GM12878 (cell line): ENCODE results near the gene TM9SF2. TPM values are rescaled to one million over a fixed set of nuclear protein-coding genes. Genes with fewer than 3 reads are reported as not detected.

ENCODE experiments used
- ATAC-seq: fragments of 200-7000 bp; cut with Tn5 transposase; 3 replicates; pipeline ENCODE4 v1.9.1; 2020; ENCODE audit warnings: mild to moderate bottlenecking, moderate library complexity
- BruUV-seq: library from RNA; stranded (reverse); fragments of 400-500 nt; replicated peaks from 2 replicates; lab custom pipeline; 2021; lab: Mats Ljungman, UMichigan
- CTCF ChIA-PET: fragments of 300-600 bp; sonication (Branson Sonifier 250); formaldehyde crosslinking; extraction: SDS; loops from one replicate; lab custom pipeline; 2021; ENCODE audit warnings: inconsistent platforms; lab: Yijun Ruan, JAX
- POLR2A ChIA-PET: fragments of 350-600 bp; formaldehyde crosslinking; extraction: SDS; loops from one replicate; lab custom pipeline; 2021; ENCODE audit warnings: inconsistent platforms; lab: Charles Lee
- RAD21 ChIA-PET: fragments of 300-600 bp; sonication (Branson Sonifier 250); formaldehyde crosslinking; loops from one replicate; lab custom pipeline; 2023; ENCODE audit warnings: antibody characterized with exemption; ENCODE audit not compliant: unreplicated experiment; lab: Charles Lee
- SMC1A ChIA-PET: fragments of 300-600 bp; sonication (Branson Sonifier 250); formaldehyde crosslinking; loops from one replicate; lab custom pipeline; 2023; ENCODE audit not compliant: unreplicated experiment, uncharacterized antibody; lab: Charles Lee
- DNase-seq: peaks from one replicate; pipeline ENCODE4 v3.0.0-alpha.2; 2011; ENCODE audit warnings: low read depth, low spot score
- FAIRE-seq: peaks from 3 replicates; lab custom pipeline; 2011; peaks lifted over from hg19 to GRCh38; lab: Jason Lieb, UNC
- H2AFZ ChIP-seq: 2 replicates; pipeline ENCODE4 v1.6.0; 2011; ENCODE audit warnings: low read depth, low read length, control low read depth; ENCODE audit not compliant: control insufficient read depth
- H3K27ac ChIP-seq: 2 replicates; pipeline ENCODE4 v1.5.1; 2011; ENCODE audit warnings: control low read depth; ENCODE audit not compliant: control insufficient read depth, insufficient read depth
- H3K27me3 ChIP-seq, 2 experiments: replicated peaks in 1 of 2; 2 replicates each; pipeline versions ENCODE4 v1.6.0 to v1.6.1; 2011; ENCODE audit warnings: low read length in 1 of 2; ENCODE audit not compliant: control insufficient read depth in 2 of 2, insufficient read depth in 2 of 2
- H3K36me3 ChIP-seq, 2 experiments: 2 replicates each; pipeline ENCODE4 v1.5.1; 2011; ENCODE audit warnings: low read length in 1 of 2; ENCODE audit not compliant: control insufficient read depth in 2 of 2, insufficient read depth in 2 of 2
- H3K4me1 ChIP-seq: 2 replicates; pipeline ENCODE4 v1.6.1; 2011; ENCODE audit warnings: mild to moderate bottlenecking, low read length, moderate library complexity, mixed read lengths; ENCODE audit not compliant: control insufficient read depth, insufficient read depth
- H3K4me2 ChIP-seq: 2 replicates; pipeline ENCODE4 v1.6.0; 2011; ENCODE audit warnings: control low read depth; ENCODE audit not compliant: control insufficient read depth, insufficient read depth
- H3K4me3 ChIP-seq: fragments of 200-600 bp; sonication (generic); 2 replicates; pipeline ENCODE4 v1.5.1; 2016
- H3K79me2 ChIP-seq: 2 replicates; pipeline ENCODE4 v1.6.0; 2011; ENCODE audit warnings: low read length; ENCODE audit not compliant: control insufficient read depth, insufficient read depth
- H3K9ac ChIP-seq: 2 replicates; pipeline ENCODE4 v1.8.0; 2011; ENCODE audit warnings: low read length, control low read depth, mixed read lengths; ENCODE audit not compliant: control insufficient read depth, insufficient read depth
- H3K9me3 ChIP-seq: replicated peaks from 3 replicates; pipeline ENCODE4 v1.5.1; 2011; ENCODE audit warnings: mild to moderate bottlenecking, low read length; ENCODE audit not compliant: control insufficient read depth, insufficient read depth
- H4K20me1 ChIP-seq: 2 replicates; pipeline ENCODE4 v1.6.0; 2011; ENCODE audit not compliant: control insufficient read depth, insufficient read depth
- ASH2L ChIP-seq: fragments of 300-600, 200-600 bp; sonication (generic); IDR thresholded peaks from 2 replicates; pipeline ENCODE4 v1.6.1; 2017; ENCODE audit warnings: low read depth, mild to moderate bottlenecking, borderline replicate concordance
- CUX1 ChIP-seq: IDR thresholded peaks from 2 replicates; pipeline ENCODE4 v1.6.1; 2012; ENCODE audit warnings: improper control_type of control experiment, low read depth, low read length; ENCODE audit not compliant: insufficient replicate concordance
- ETV6 ChIP-seq, 2 experiments: fragments of 450-650 bp in 1 of 2; IDR thresholded peaks in 1 of 2; conservative IDR thresholded peaks in 1 of 2; 2 replicates each; pipeline ENCODE4 v1.6.1; 2014; ENCODE audit warnings: antibody characterized with exemption in 1 of 2, borderline replicate concordance in 1 of 2, low read depth in 1 of 2, mild to moderate bottlenecking in 1 of 2, moderate library complexity in 1 of 2
- MYB ChIP-seq: fragments of 150-350 bp; IDR thresholded peaks from 2 replicates; pipeline ENCODE4 v1.6.1; 2014; ENCODE audit warnings: mild to moderate bottlenecking, low read depth, low read length, borderline replicate concordance
- PAX8 ChIP-seq: fragments of 450-650 bp; IDR thresholded peaks from 2 replicates; pipeline ENCODE4 v1.6.1; 2017; ENCODE audit warnings: mild to moderate bottlenecking, moderate library complexity
- PBX3 ChIP-seq: IDR thresholded peaks from 2 replicates; pipeline ENCODE4 v1.6.1; 2011; ENCODE audit warnings: mild to moderate bottlenecking, low read depth, low read length, moderate library complexity; ENCODE audit not compliant: insufficient replicate concordance
- ZNF384 ChIP-seq: IDR thresholded peaks from 2 replicates; pipeline ENCODE4 v1.6.1; 2012; ENCODE audit warnings: low read depth, mild to moderate bottlenecking, low read length, improper control_type of control experiment, borderline replicate concordance
- WGBS: methylation state at CpG from one replicate; pipeline ENCODE4 v1.1.6; 2016; ENCODE audit warnings: low lambda C conversion rate; ENCODE audit not compliant: insufficient replicate concordance, insufficient coverage; ENCODE audit errors: missing lambda C conversion rate; 5-methylcytosine and 5-hydroxymethylcytosine counted together
- in situ Hi-C: fragments of 300-500 bp; cut with MboI; formaldehyde crosslinking; loops from 9 replicates; pipeline ENCODE4 v1.14.3; 2018; ENCODE audit warnings: mixed read lengths
- intact Hi-C: fragments of 100-400 bp; cut with micrococcal nuclease; formaldehyde crosslinking; loops from one replicate; pipeline ENCODE4 v1.14.2; 2022; ENCODE audit not compliant: unreplicated experiment
- polyA plus RNA-seq, 11 experiments: library from polyadenylated mRNA; depleted of rRNA in 4 of 11; unstranded in 6 of 11; stranded (reverse) in 5 of 11; fragments of >200 nt; fragmentation: Nextera tagmentation in 4 of 11; fragmentation: Illumina TruSeq in 1 of 11; extraction: Ambion mirVana in 4 of 11; extraction: Trizol in 1 of 11; gene quantifications; 1 replicate in 1 of 11; 2 replicates in 10 of 11; pipeline versions ENCODE4 v1.2.1 to v1.2.3, GENCODE V29; 2011 to 2016; ENCODE audit warnings: inconsistent platforms in 2 of 11, missing spikeins in 2 of 11, low read depth in 1 of 11
- total RNA-seq, 4 experiments: library from RNA; depleted of rRNA in 3 of 4; stranded (reverse); fragments of >200 nt in 3 of 4; fragmentation: Illumina TruSeq in 1 of 4; extraction: Trizol in 1 of 4; gene quantifications; 2 replicates each; pipeline versions ENCODE4 v1.2.1 to v1.2.3, GENCODE V29; 2013 to 2021
- TF ChIP-seq, protein P1 (sequence below): fragments of 450-650 bp; IDR thresholded peaks from 2 replicates; pipeline ENCODE4 v1.6.1; 2017; ENCODE audit warnings: mild to moderate bottlenecking, moderate library complexity
- TF ChIP-seq, protein P2 (sequence below): IDR thresholded peaks from 2 replicates; pipeline ENCODE4 v1.6.1; 2011; ENCODE audit warnings: low read depth, low read length, improper control_type of control experiment, borderline replicate concordance

TM9SF2 gene
- total and polyA plus RNA-seq, 10 of the 15 experiments (the other 5 are each of a cell fraction or from before 2014, with no cell fraction given), result 34.6 to 128 (median 79.2) TPM

- TF ChIP-seq, protein P1, sequence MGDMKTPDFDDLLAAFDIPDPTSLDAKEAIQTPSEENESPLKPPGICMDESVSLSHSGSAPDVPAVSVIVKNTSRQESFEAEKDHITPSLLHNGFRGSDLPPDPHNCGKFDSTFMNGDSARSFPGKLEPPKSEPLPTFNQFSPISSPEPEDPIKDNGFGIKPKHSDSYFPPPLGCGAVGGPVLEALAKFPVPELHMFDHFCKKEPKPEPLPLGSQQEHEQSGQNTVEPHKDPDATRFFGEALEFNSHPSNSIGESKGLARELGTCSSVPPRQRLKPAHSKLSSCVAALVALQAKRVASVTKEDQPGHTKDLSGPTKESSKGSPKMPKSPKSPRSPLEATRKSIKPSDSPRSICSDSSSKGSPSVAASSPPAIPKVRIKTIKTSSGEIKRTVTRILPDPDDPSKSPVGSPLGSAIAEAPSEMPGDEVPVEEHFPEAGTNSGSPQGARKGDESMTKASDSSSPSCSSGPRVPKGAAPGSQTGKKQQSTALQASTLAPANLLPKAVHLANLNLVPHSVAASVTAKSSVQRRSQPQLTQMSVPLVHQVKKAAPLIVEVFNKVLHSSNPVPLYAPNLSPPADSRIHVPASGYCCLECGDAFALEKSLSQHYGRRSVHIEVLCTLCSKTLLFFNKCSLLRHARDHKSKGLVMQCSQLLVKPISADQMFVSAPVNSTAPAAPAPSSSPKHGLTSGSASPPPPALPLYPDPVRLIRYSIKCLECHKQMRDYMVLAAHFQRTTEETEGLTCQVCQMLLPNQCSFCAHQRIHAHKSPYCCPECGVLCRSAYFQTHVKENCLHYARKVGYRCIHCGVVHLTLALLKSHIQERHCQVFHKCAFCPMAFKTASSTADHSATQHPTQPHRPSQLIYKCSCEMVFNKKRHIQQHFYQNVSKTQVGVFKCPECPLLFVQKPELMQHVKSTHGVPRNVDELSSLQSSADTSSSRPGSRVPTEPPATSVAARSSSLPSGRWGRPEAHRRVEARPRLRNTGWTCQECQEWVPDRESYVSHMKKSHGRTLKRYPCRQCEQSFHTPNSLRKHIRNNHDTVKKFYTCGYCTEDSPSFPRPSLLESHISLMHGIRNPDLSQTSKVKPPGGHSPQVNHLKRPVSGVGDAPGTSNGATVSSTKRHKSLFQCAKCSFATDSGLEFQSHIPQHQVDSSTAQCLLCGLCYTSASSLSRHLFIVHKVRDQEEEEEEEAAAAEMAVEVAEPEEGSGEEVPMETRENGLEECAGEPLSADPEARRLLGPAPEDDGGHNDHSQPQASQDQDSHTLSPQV, result no peak
- TF ChIP-seq, protein P2, sequence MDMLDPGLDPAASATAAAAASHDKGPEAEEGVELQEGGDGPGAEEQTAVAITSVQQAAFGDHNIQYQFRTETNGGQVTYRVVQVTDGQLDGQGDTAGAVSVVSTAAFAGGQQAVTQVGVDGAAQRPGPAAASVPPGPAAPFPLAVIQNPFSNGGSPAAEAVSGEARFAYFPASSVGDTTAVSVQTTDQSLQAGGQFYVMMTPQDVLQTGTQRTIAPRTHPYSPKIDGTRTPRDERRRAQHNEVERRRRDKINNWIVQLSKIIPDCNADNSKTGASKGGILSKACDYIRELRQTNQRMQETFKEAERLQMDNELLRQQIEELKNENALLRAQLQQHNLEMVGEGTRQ, result no peak
- TF ChIP-seq ZNF384 (no peak), PBX3 (no peak), PAX8 (no peak), MYB (no peak), CUX1 (no peak), ETV6 (conservative IDR thresholded peaks at IDR 0.05 in 1 of 2, IDR thresholded peaks at IDR 0.05 in 1 of 2; ENCODE audit: borderline replicate concordance in 1 of 2, low read depth in 1 of 2) (no peak), ASH2L (no peak)
- TF ChIP-seq, all 136 proteins: peak for 0
- H3K4me3 ChIP-seq, result no peak overlapping the region
- CTCF ChIA-PET, result interaction anchor here (1.2 to 3.1 kb wide), 5 partner anchors 9 to 251 kb away, joined by 3 to 28 read pairs (median 4); no protein-coding TSS in a partner anchor
- no peak overlapping the region for H3K27ac ChIP-seq
- BruUV-seq, result no TSS peak
- H3K4me2 ChIP-seq, result no peak overlapping the region
- no peak for ATAC-seq
- no peaks in the 10 kb centered on the region for H3K27me3 ChIP-seq
- FAIRE-seq, result no peak
- H4K20me1 ChIP-seq, result no peaks in the 10 kb centered on the region
- in situ Hi-C loops, result no loop called here
- H3K9me3 ChIP-seq, result no peaks in the 10 kb centered on the region; the same call in 2 of the 3 replicates
- H2AFZ ChIP-seq, result no peak overlapping the region
- peaks cover 43% of the 10 kb centered on the region for H3K79me2 ChIP-seq
- RAD21 ChIA-PET, result no interaction called here
- SMC1A ChIA-PET, result interaction anchor here (1.1 to 2.3 kb wide), 7 partner anchors 9 to 70 kb away, joined by 3 to 12 read pairs (median 4); no protein-coding TSS in a partner anchor
- no peak for DNase-seq
- H3K36me3 ChIP-seq, result peaks cover 6 to 11% of the 10 kb centered on the region in 2 experiments; a peak in 3 of 4 replicates
- H3K9ac ChIP-seq, result no peak overlapping the region
- POLR2A ChIA-PET, result interaction anchor here (0.7 kb wide), 1 partner anchor 78 kb away, joined by 4 read pairs; no protein-coding TSS in a partner anchor
- H3K4me1 ChIP-seq, result no peaks in the 10 kb centered on the region
- 95% methylated on average over 2 of the region's 2 CpGs for WGBS
- intact Hi-C loops, result no loop called here
These were observed 16.3 kb downstream of the TM9SF2 start for GRCh38 chr13:99517577-99517976.
